ENCODE data around the gene FOXP1.
A peak's percentile ranks its signal among the peaks of the same experiment; 100 is the strongest.
"Not testable (repeated sequence)": the region's sequence is repeated elsewhere in the genome, so short reads cannot be mapped to it uniquely, and the experiment has no call there.

The FOXP1 gene

GRCh38 chr3:71014616-71015015 is 568.9 kb downstream of the FOXP1 start:
- H3K9me3 ChIP-seq (ENCODE audit: control insufficient read depth, low read length); DNase-seq (ENCODE audit: low read depth); H3K36me3 ChIP-seq (ENCODE audit: control insufficient read depth, insufficient read depth, low read length, severe bottlenecking); H3K27me3 ChIP-seq (replicated peaks; ENCODE audit: control insufficient read depth, insufficient read depth, low read length); H3K9ac ChIP-seq (ENCODE audit: low read length); H3K4me3 ChIP-seq (ENCODE audit: low read length): not testable (repeated sequence)
- H3K4me1 ChIP-seq (ENCODE audit: control insufficient read depth, insufficient read depth, low read length): peaks cover 11% of the 10 kb centered on the region

- peaks cover 11% of the 10 kb centered on the region for H3K4me1 ChIP-seq (ENCODE audit: control insufficient read depth, insufficient read depth, low read length)
- H3K9ac ChIP-seq (ENCODE audit: low read length): no peak overlapping the region
- peaks cover 3% of the 10 kb centered on the region for H3K36me3 ChIP-seq (ENCODE audit: control insufficient read depth, insufficient read depth, low read length, severe bottlenecking)
- no peaks in the 10 kb centered on the region for H3K27me3 ChIP-seq (replicated peaks; ENCODE audit: control insufficient read depth, insufficient read depth, low read length)
- H3K9me3 ChIP-seq (ENCODE audit: control insufficient read depth, low read length): no peaks in the 10 kb centered on the region
- no peak for DNase-seq (ENCODE audit: low read depth)
- no peak overlapping the region for H3K4me3 ChIP-seq (ENCODE audit: low read length)
These were observed 570.6 kb downstream of the FOXP1 start for GRCh38 chr3:71012971-71013370.

- peaks cover 11% of the 10 kb centered on the region for H3K4me1 ChIP-seq (ENCODE audit: control insufficient read depth, insufficient read depth, low read length)
- H3K4me3 ChIP-seq (ENCODE audit: low read length): no peak overlapping the region
- H3K27me3 ChIP-seq (replicated peaks; ENCODE audit: control insufficient read depth, insufficient read depth, low read length): no peaks in the 10 kb centered on the region
- no peak overlapping the region for H3K9ac ChIP-seq (ENCODE audit: low read length)
- peaks cover 3% of the 10 kb centered on the region for H3K36me3 ChIP-seq (ENCODE audit: control insufficient read depth, insufficient read depth, low read length, severe bottlenecking)
- no peaks in the 10 kb centered on the region for H3K9me3 ChIP-seq (ENCODE audit: control insufficient read depth, low read length)
- DNase-seq (ENCODE audit: low read depth): no peak
These were observed 571.8 kb downstream of the FOXP1 start for GRCh38 chr3:71011565-71012287.

GRCh38 chr3:71010726-71011455 is 572.6 kb downstream of the FOXP1 start:
- no peak overlapping the region for H3K4me3 ChIP-seq (ENCODE audit: low read length)
- H3K9me3 ChIP-seq (ENCODE audit: control insufficient read depth, low read length): no peaks in the 10 kb centered on the region
- H3K36me3 ChIP-seq (ENCODE audit: control insufficient read depth, insufficient read depth, low read length, severe bottlenecking): peaks cover 3% of the 10 kb centered on the region
- no peaks in the 10 kb centered on the region for H3K27me3 ChIP-seq (replicated peaks; ENCODE audit: control insufficient read depth, insufficient read depth, low read length)
- peaks cover 11% of the 10 kb centered on the region for H3K4me1 ChIP-seq (ENCODE audit: control insufficient read depth, insufficient read depth, low read length)
- DNase-seq (ENCODE audit: low read depth): no peak
- no peak overlapping the region for H3K9ac ChIP-seq (ENCODE audit: low read length)

GRCh38 chr3:71008350-71008935 is 575.1 kb downstream of the FOXP1 start:
- DNase-seq (ENCODE audit: low read depth): no peak

GRCh38 chr3:71006810-71007785 is 576.4 kb downstream of the FOXP1 start:
- no peak overlapping the region for H3K4me3 ChIP-seq (ENCODE audit: low read length)
- peak; percentile 58 for DNase-seq (ENCODE audit: low read depth)
- H3K27me3 ChIP-seq (replicated peaks; ENCODE audit: control insufficient read depth, insufficient read depth, low read length): no peaks in the 10 kb centered on the region
- H3K9ac ChIP-seq (ENCODE audit: low read length): no peak overlapping the region
- H3K4me1 ChIP-seq (ENCODE audit: control insufficient read depth, insufficient read depth, low read length): peaks cover 6% of the 10 kb centered on the region
- H3K36me3 ChIP-seq (ENCODE audit: control insufficient read depth, insufficient read depth, low read length, severe bottlenecking): peaks cover 3% of the 10 kb centered on the region
- H3K9me3 ChIP-seq (ENCODE audit: control insufficient read depth, low read length): no peaks in the 10 kb centered on the region

More at GRCh38 chr3:71008350-71008935, 575.1 kb downstream of the FOXP1 start:
- H3K27me3 ChIP-seq (replicated peaks; ENCODE audit: control insufficient read depth, insufficient read depth, low read length): no peaks in the 10 kb centered on the region
- H3K9me3 ChIP-seq (ENCODE audit: control insufficient read depth, low read length): no peaks in the 10 kb centered on the region
- H3K4me1 ChIP-seq (ENCODE audit: control insufficient read depth, insufficient read depth, low read length): peaks cover 6% of the 10 kb centered on the region
- H3K36me3 ChIP-seq (ENCODE audit: control insufficient read depth, insufficient read depth, low read length, severe bottlenecking): peaks cover 3% of the 10 kb centered on the region
- H3K4me3 ChIP-seq (ENCODE audit: low read length): no peak overlapping the region
- H3K9ac ChIP-seq (ENCODE audit: low read length): no peak overlapping the region

GRCh38 chr3:71005702-71006321 is 577.7 kb downstream of the FOXP1 start:
- no peaks in the 10 kb centered on the region for H3K36me3 ChIP-seq (ENCODE audit: control insufficient read depth, insufficient read depth, low read length, severe bottlenecking)
- no peak for DNase-seq (ENCODE audit: low read depth)
- no peaks in the 10 kb centered on the region for H3K27me3 ChIP-seq (replicated peaks; ENCODE audit: control insufficient read depth, insufficient read depth, low read length)
- H3K9me3 ChIP-seq (ENCODE audit: control insufficient read depth, low read length): no peaks in the 10 kb centered on the region
- peaks cover 7% of the 10 kb centered on the region for H3K4me1 ChIP-seq (ENCODE audit: control insufficient read depth, insufficient read depth, low read length)
- peak overlapping the region; percentile 2 for H3K9ac ChIP-seq (ENCODE audit: low read length)
- H3K4me3 ChIP-seq (ENCODE audit: low read length): no peak overlapping the region

GRCh38 chr3:71003511-71003910 is 580.0 kb downstream of the FOXP1 start:
- Histone ChIP-seq H3K36me3 (ENCODE audit: control insufficient read depth, insufficient read depth, low read length, severe bottlenecking) (no peaks in the 10 kb centered on the region), H3K9me3 (ENCODE audit: control insufficient read depth, low read length) (no peaks in the 10 kb centered on the region), H3K9ac (ENCODE audit: low read length) (no peak overlapping the region), H3K4me3 (ENCODE audit: low read length) (no peak overlapping the region), H3K27me3 (replicated peaks; ENCODE audit: control insufficient read depth, insufficient read depth, low read length) (no peaks in the 10 kb centered on the region), H3K4me1 (ENCODE audit: control insufficient read depth, insufficient read depth, low read length) (peaks cover 25% of the 10 kb centered on the region)
- DNase-seq (ENCODE audit: low read depth): no peak

GRCh38 chr3:71002298-71002697 is 581.2 kb downstream of the FOXP1 start:
- Histone ChIP-seq H3K36me3 (ENCODE audit: control insufficient read depth, insufficient read depth, low read length, severe bottlenecking) (no peaks in the 10 kb centered on the region), H3K4me1 (ENCODE audit: control insufficient read depth, insufficient read depth, low read length) (peaks cover 25% of the 10 kb centered on the region), H3K9me3 (ENCODE audit: control insufficient read depth, low read length) (no peaks in the 10 kb centered on the region), H3K4me3 (ENCODE audit: low read length) (no peak overlapping the region), H3K9ac (ENCODE audit: low read length) (no peak overlapping the region), H3K27me3 (replicated peaks; ENCODE audit: control insufficient read depth, insufficient read depth, low read length) (no peaks in the 10 kb centered on the region)
- DNase-seq (ENCODE audit: low read depth): no peak

GRCh38 chr3:71001303-71001830 is 582.2 kb downstream of the FOXP1 start:
- Histone ChIP-seq H3K9me3 (ENCODE audit: control insufficient read depth, low read length) (no peaks in the 10 kb centered on the region), H3K36me3 (ENCODE audit: control insufficient read depth, insufficient read depth, low read length, severe bottlenecking) (peaks cover 7% of the 10 kb centered on the region)
- DNase-seq (ENCODE audit: low read depth): no peak

More at GRCh38 chr3:71001303-71001830, 582.2 kb downstream of the FOXP1 start:
- Histone ChIP-seq H3K4me1 (ENCODE audit: control insufficient read depth, insufficient read depth, low read length) (peaks cover 22% of the 10 kb centered on the region), H3K27me3 (replicated peaks; ENCODE audit: control insufficient read depth, insufficient read depth, low read length) (no peaks in the 10 kb centered on the region), H3K9ac (ENCODE audit: low read length) (no peak overlapping the region), H3K4me3 (ENCODE audit: low read length) (no peak overlapping the region)
